Fibroblast of the aortic adventitia (primary cell): ENCODE data around the gene CLCN7. TPM values are rescaled to one million over a fixed set of nuclear protein-coding genes. Genes with fewer than 3 reads are reported as not detected.

ENCODE experiments used
- DNase-seq: peaks from one replicate; pipeline ENCODE4 v3.0.0-alpha.2; 2010; ENCODE audit warnings: low read depth
- H3K4me3 ChIP-seq: 2 replicates; pipeline ENCODE4 v1.5.1; 2011; ENCODE audit warnings: low read depth, mild to moderate bottlenecking, control low read depth, low read length, moderate library complexity
- CTCF ChIP-seq: IDR thresholded peaks from 2 replicates; pipeline ENCODE4 v1.5.1; 2011; ENCODE audit warnings: mild to moderate bottlenecking, low read length, control low read depth, inconsistent platforms; ENCODE audit not compliant: insufficient read depth
- total RNA-seq: library from RNA; depleted of rRNA; stranded (reverse); fragments of >200 nt; gene quantifications from 2 replicates; pipeline ENCODE4 v1.2.3, GENCODE V29; 2012; ENCODE audit warnings: low replicate concordance

Gene CLCN7
- total RNA-seq, 1 donor, result 64.8 TPM

DNA sequence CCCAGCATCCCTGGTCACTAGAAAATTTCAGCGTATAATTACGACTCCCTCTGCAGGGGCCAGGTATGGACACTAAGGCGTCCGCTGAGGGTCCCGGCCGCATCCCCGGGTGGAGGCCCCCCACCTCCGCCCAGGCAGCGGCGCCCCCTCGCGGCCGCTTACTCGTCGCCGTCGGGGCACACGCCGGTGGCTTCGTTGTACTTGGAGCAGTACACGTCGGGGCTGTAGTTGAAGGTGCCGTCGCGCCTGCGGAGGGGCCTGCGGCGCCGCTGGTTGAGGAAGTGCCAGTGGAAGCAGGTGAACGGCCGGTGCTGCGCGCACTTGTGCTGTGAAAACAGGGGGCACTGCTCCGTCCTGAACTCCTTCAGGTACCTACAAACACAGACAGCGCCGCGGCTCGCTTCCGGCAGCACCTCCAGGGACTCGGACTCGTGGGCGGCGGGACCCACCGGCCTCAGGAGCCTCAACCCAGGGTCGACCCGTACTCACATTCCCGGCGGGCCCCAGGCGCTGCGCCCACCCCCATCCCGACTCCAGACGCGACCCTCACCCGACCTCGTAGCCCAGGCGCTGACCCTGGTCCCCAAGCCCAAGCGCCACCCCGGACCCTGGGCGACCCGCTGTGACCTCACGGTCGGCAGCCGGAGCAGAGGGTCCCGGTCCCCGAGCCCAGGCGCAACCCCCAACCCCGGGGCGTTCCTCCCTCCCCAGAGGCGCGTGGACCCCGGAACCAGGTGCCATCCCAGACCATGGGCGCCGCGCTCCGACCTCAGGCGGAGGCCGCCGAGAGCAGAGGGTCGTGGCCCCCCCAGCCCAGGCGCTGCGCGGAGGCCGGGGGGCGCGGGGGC lies 60.9 kb downstream of the CLCN7 start:
- TF ChIP-seq CTCF, result peak; percentile 55
- H3K4me3 ChIP-seq, result peak overlapping the region; percentile 84
- peak; percentile 39 for DNase-seq

- no peak overlapping the region for H3K4me3 ChIP-seq
- DNase-seq, result no peak
- TF ChIP-seq CTCF, result no peak
Observed at GRCh38 chr16:1412847-1413246, 62.0 kb downstream of the CLCN7 start.

- DNase-seq, result peak; percentile 82
- H3K4me3 ChIP-seq, result peak overlapping the region; percentile 70
- TF ChIP-seq CTCF, result no peak
Observed at GRCh38 chr16:1408171-1408837, 66.5 kb downstream of the CLCN7 start.

DNA sequence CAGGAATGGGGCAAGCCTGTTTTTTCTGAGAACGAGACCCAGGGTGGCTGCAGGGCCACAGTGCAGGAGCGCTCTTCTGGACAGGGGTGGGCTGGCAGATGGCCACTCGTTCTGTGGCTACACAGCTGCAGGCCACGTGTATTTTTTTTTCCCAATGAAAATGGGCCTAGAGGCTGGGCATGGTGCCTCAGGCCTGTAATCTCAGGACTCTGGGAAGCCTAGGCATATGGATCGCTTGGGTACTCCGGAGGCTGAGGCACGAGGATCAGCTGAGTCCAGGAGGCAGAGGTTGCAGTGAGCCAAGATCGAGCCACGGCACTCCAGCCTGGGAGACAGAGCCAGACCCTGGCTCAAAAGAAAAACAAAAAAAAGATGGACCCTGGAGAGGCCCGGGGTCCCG lies 67.1 kb downstream of the CLCN7 start:
- peak; percentile 43 for DNase-seq
- H3K4me3 ChIP-seq, result peak overlapping the region; percentile 28
- TF ChIP-seq CTCF, result no peak

GRCh38 chr16:1403733-1404132 lies 71.1 kb downstream of the CLCN7 start:
- no peak for TF ChIP-seq CTCF
- H3K4me3 ChIP-seq, result no peak overlapping the region
- DNase-seq, result no peak

DNA sequence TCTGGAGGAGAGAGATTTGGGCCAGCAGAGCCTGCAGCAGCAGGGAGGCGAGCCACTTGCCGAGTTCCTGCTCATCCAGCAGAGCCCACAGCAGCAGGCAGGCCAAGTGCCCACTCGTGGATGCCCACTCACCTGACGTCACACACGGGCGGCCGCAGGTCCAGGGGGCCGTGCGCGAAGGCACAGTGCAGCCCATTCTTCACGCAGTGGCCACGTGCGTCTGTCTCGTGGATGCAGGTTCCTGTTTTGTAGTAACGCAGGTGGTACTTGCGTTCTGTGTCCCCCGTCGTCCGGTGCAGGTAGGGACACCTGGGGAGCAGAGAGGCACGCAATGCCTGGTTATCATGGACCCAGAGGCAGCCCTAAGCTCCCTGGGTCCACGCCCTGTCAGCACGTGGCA lies 71.8 kb downstream of the CLCN7 start:
- no peak for DNase-seq
- TF ChIP-seq CTCF, result no peak
- no peak overlapping the region for H3K4me3 ChIP-seq
